Measurements from ENCODE around the gene MTHFR. TPM values are rescaled to one million over a fixed set of nuclear protein-coding genes. Genes with fewer than 3 reads are reported as not detected.
A peak's percentile ranks its signal among the peaks of the same experiment; 100 is the strongest.

MTHFR gene
- total RNA-seq, 4 donors from 2014 or later = 35.0 to 57.5 (median 39.7) TPM

- 90% methylated on average over 9 of the region's 9 CpGs for WGBS
- H3K36me3 ChIP-seq = peaks cover 97% of the 10 kb centered on the region
- TF ChIP-seq POLR2A (IDR thresholded peaks at IDR 0.05) (no peak), EP300 (IDR thresholded peaks at IDR 0.05) (no peak), CTCF (IDR thresholded peaks at IDR 0.05) (no peak), POLR2AphosphoS5 (IDR thresholded peaks at IDR 0.05) (no peak)
- H3K27ac ChIP-seq = no peak overlapping the region
- no peaks in the 10 kb centered on the region for H3K27me3 ChIP-seq
- DNase-seq (ENCODE audit: low spot score in 2 of 2) = no peak
- H3K4me3 ChIP-seq = no peak overlapping the region
- no peaks in the 10 kb centered on the region for H3K4me1 ChIP-seq
- no peaks in the 10 kb centered on the region for H3K9me3 ChIP-seq
Measured at GRCh38 chr1:11831945-11832725, 26.4 kb upstream of the MTHFR start.

- Histone ChIP-seq H3K27ac (no peak overlapping the region), H3K4me3 (no peak overlapping the region), H3K36me3 (peaks cover 96% of the 10 kb centered on the region), H3K27me3 (no peaks in the 10 kb centered on the region), H3K9me3 (no peaks in the 10 kb centered on the region), H3K4me1 (no peaks in the 10 kb centered on the region)
- 89% methylated on average over 14 of the region's 19 CpGs for WGBS
- DNase-seq (ENCODE audit: low spot score in 2 of 2) = no peak
- TF ChIP-seq POLR2AphosphoS5 (IDR thresholded peaks at IDR 0.05) (no peak), CTCF (IDR thresholded peaks at IDR 0.05) (no peak), EP300 (IDR thresholded peaks at IDR 0.05) (no peak), POLR2A (IDR thresholded peaks at IDR 0.05) (no peak)
Measured at GRCh38 chr1:11828511-11828910, 22.7 kb upstream of the MTHFR start.

GRCh38 chr1:11826946-11827345 is 21.2 kb upstream of the MTHFR start:
- DNase-seq (ENCODE audit: low spot score in 2 of 2) = no peak

GRCh38 chr1:11825131-11825530 is 19.4 kb upstream of the MTHFR start:
- no peaks in the 10 kb centered on the region for H3K4me1 ChIP-seq
- no peak for TF ChIP-seq CTCF (IDR thresholded peaks at IDR 0.05)
- no peak for TF ChIP-seq POLR2AphosphoS5 (IDR thresholded peaks at IDR 0.05)
- no peak for TF ChIP-seq EP300 (IDR thresholded peaks at IDR 0.05)
- no peak for TF ChIP-seq POLR2A (IDR thresholded peaks at IDR 0.05)
- 87% methylated on average over 7 of the region's 7 CpGs for WGBS
- no peaks in the 10 kb centered on the region for H3K27me3 ChIP-seq
- no peak for DNase-seq (ENCODE audit: low spot score in 2 of 2)
- peaks cover 93% of the 10 kb centered on the region for H3K36me3 ChIP-seq
- no peak overlapping the region for H3K4me3 ChIP-seq
- no peak overlapping the region for H3K27ac ChIP-seq
- no peaks in the 10 kb centered on the region for H3K9me3 ChIP-seq

More at GRCh38 chr1:11826946-11827345, 21.2 kb upstream of the MTHFR start:
- H3K36me3 ChIP-seq = peaks cover 94% of the 10 kb centered on the region
- no peak overlapping the region for H3K27ac ChIP-seq
- no peak for TF ChIP-seq POLR2AphosphoS5 (IDR thresholded peaks at IDR 0.05)
- TF ChIP-seq CTCF (IDR thresholded peaks at IDR 0.05) = no peak
- TF ChIP-seq POLR2A (IDR thresholded peaks at IDR 0.05) = no peak
- no peak for TF ChIP-seq EP300 (IDR thresholded peaks at IDR 0.05)
- no peak overlapping the region for H3K4me3 ChIP-seq
- WGBS = 96% methylated on average over 9 of the region's 9 CpGs
- H3K9me3 ChIP-seq = no peaks in the 10 kb centered on the region
- H3K4me1 ChIP-seq = no peaks in the 10 kb centered on the region
- no peaks in the 10 kb centered on the region for H3K27me3 ChIP-seq

GRCh38 chr1:11823366-11824137 is 17.8 kb upstream of the MTHFR start:
- Histone ChIP-seq H3K9me3 (no peaks in the 10 kb centered on the region), H3K36me3 (peaks cover 91% of the 10 kb centered on the region), H3K27ac (no peak overlapping the region), H3K4me1 (no peaks in the 10 kb centered on the region), H3K4me3 (no peak overlapping the region), H3K27me3 (no peaks in the 10 kb centered on the region)
- WGBS = 91% methylated on average over 17 of the region's 17 CpGs
- TF ChIP-seq POLR2AphosphoS5 (IDR thresholded peaks at IDR 0.05) (no peak), POLR2A (IDR thresholded peaks at IDR 0.05) (no peak), CTCF (IDR thresholded peaks at IDR 0.05) (no peak)
- peak in 1 of 2 donors; percentile 28 for DNase-seq (ENCODE audit: low spot score in 2 of 2)

Data from suprapubic skin (tissue), 4 donors.